ENCODE measurements around the gene FXYD5.

Gene FXYD5

DNA sequence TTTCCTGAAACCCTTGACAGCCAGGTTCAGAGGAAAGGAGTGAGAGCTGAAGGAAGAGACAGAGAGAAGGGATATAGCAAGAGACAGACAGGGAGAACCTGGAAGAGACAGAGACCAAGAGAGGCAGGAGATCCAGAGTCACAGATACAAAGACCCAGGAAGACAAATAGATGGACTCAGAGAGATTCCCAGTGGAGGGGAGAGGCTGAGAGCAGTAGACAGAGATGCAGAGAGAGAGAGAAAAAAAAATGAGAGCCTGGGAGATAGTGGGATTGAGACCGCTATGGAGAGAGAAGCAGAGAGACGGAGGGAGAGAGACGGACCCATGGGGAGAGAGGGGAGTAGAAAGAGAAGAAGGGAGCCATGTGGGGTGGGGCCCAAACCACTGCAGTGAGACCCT, 10.7 kb upstream of the FXYD5 start:
- H3K4me3 ChIP-seq (replicated peaks; ENCODE audit: low read depth, low read length), result no peak overlapping the region
- TF ChIP-seq CTCF (IDR thresholded peaks at IDR 0.05; ENCODE audit: low read length, missing control alignments), result no peak
- DNase-seq (ENCODE audit: low read depth), result no peak

GRCh38 chr19:35144259-35144599, 10.3 kb upstream of the FXYD5 start:
- TF ChIP-seq CTCF (IDR thresholded peaks at IDR 0.05; ENCODE audit: low read length, missing control alignments), result no peak
- H3K4me3 ChIP-seq (replicated peaks; ENCODE audit: low read depth, low read length), result no peak overlapping the region
- no peak for DNase-seq (ENCODE audit: low read depth)

GRCh38 chr19:35144600-35145436, 9.7 kb upstream of the FXYD5 start:
- DNase-seq (ENCODE audit: low read depth), result no peak
- TF ChIP-seq CTCF (IDR thresholded peaks at IDR 0.05; ENCODE audit: low read length, missing control alignments), result no peak
- no peak overlapping the region for H3K4me3 ChIP-seq (replicated peaks; ENCODE audit: low read depth, low read length)

- DNase-seq (ENCODE audit: low read depth), result no peak
- TF ChIP-seq CTCF (IDR thresholded peaks at IDR 0.05; ENCODE audit: low read length, missing control alignments), result no peak
- no peak overlapping the region for H3K4me3 ChIP-seq (replicated peaks; ENCODE audit: low read depth, low read length)
Measured at GRCh38 chr19:35146746-35147459, 7.6 kb upstream of the FXYD5 start.

DNA sequence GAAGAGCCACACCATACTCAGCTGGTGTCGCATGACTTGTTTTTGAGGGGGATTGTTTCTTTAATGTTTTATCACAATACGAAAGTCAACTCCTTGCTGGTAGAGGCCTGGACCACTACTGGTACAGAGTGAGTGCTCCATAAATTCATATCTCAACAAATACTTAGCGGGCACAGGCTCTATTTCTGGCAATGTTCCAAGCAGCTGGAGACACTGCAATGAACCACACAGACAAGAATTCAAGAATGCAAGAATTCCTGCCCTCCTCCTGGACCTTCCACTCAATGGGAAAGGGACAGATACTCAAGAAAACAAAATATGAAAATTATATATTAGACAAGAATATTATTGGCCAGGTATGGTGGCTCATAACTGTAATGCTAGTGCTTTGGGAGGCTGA, 5.1 kb upstream of the FXYD5 start:
- H3K4me3 ChIP-seq (replicated peaks; ENCODE audit: low read depth, low read length), result no peak overlapping the region
- TF ChIP-seq CTCF (IDR thresholded peaks at IDR 0.05; ENCODE audit: low read length, missing control alignments), result no peak
- no peak for DNase-seq (ENCODE audit: low read depth)

DNA sequence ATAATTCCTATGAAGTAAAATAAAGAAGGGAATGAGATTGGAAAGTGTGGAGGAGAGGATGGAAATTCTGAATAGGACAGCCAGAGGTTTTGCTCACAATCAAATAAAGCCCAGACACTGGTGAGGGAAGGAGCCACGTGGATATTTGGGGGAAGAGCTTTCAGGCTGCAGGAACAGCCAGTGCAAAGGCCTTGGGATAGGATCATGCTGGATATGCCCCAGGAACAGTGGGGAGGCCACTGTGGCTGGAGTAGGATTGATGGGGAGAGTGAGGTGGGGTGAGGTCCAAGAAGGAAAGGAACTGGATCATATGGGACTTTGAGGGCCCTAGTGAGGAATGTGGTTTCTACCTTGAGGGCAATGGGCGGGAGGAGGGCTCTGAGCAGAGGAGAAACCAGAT, 4.1 kb upstream of the FXYD5 start:
- no peak for DNase-seq (ENCODE audit: low read depth)
- H3K4me3 ChIP-seq (replicated peaks; ENCODE audit: low read depth, low read length), result no peak overlapping the region
- TF ChIP-seq CTCF (IDR thresholded peaks at IDR 0.05; ENCODE audit: low read length, missing control alignments), result no peak
